Pancreas (tissue), 10 donors: ENCODE measurements around the gene IRF7. TPM values are rescaled to one million over a fixed set of nuclear protein-coding genes. Genes with fewer than 3 reads are reported as not detected.
A peak's percentile ranks its signal among the peaks of the same experiment; 100 is the strongest.
"Not testable (repeated sequence)": the region's sequence is repeated elsewhere in the genome, so short reads cannot be mapped to it uniquely, and the experiment has no call there.

Experiments
- ATAC-seq, 4 donors: fragments of 200-7000 bp; cut with Tn5 transposase; one replicate each; pipeline versions ENCODE4 v1.8.0 to v1.9.1; 2020; ENCODE audit warnings: mild to moderate bottlenecking in 4 of 4, moderate library complexity in 4 of 4
- DNase-seq, 6 donors: peaks; one replicate each; pipeline ENCODE4 v3.0.0-alpha.2; 2020
- FAIRE-seq: peaks from 2 replicates; lab custom pipeline; 2012; peaks lifted over from hg19 to GRCh38; lab: Jason Lieb, UNC
- H3K27ac ChIP-seq, 4 donors: fragments of 200-600 bp; sonication (generic); 1 replicate in 3 of 4; 2 replicates in 1 of 4; pipeline versions ENCODE4 v1.5.0 to v1.8.0; 2020
- H3K27me3 ChIP-seq, 4 donors: fragments of 200-600 bp; one replicate each; pipeline ENCODE4 v1.8.0; 2021
- H3K36me3 ChIP-seq, 3 donors: fragments of 200-600 bp; sonication (generic) in 1 of 3; one replicate each; pipeline versions ENCODE4 v1.5.0 to v1.8.0; 2020 to 2021
- H3K4me1 ChIP-seq, 3 donors: fragments of 200-600 bp; one replicate each; pipeline ENCODE4 v1.8.0; 2021
- H3K4me3 ChIP-seq, 4 donors: fragments of 200-600 bp; sonication (generic) in 2 of 4; one replicate each; pipeline versions ENCODE4 v1.5.0 to v1.8.0; 2020 to 2021
- H3K9me3 ChIP-seq, 4 donors: fragments of 200-600 bp; one replicate each; pipeline ENCODE4 v1.8.0; 2021
- WGBS, 2 donors: extraction: QIAGEN DNeasy Blood & Tissue Kit; methylation state at CpG; one replicate each; pipeline ENCODE4 v1.1.7; 2013; 5-methylcytosine and 5-hydroxymethylcytosine counted together
- intact Hi-C, 3 donors: fragments of 100-400 bp; cut with DNase I; formaldehyde crosslinking; loops; one replicate each; pipeline versions ENCODE4 v1.11.1 to v1.14.2; 2022
- polyA plus RNA-seq, 2 donors: library from polyadenylated mRNA; stranded (reverse); fragments of 200-250 nt; gene quantifications; one replicate each; pipeline ENCODE4 v1.2.3, GENCODE V29; 2013
- total RNA-seq, 6 donors: library from RNA; stranded (reverse); fragmentation: NEBNext Ultra II Directional in 4 of 6; extraction: Animal tissue kit (Norgen Biotek cat#: 25700) in 4 of 6; gene quantifications; one replicate each; pipeline versions ENCODE4 v1.2.1 to v1.2.4, GENCODE V29; 2021 to 2023
- TF ChIP-seq, protein P1 (sequence below), 4 donors: fragments of 200-600 bp; sonication (generic) in 3 of 4; IDR thresholded peaks; one replicate each; pipeline versions ENCODE4 v1.5.0 to v1.8.0; 2021; ENCODE audit warnings: antibody characterized with exemption in 4 of 4
- donor health status: healthy with polysubstance abuse.
- donor health status: DM: no; HTN: no; CAD: no; lungs with moderate emphysema.
- donor health status: DM: no; HTN: no; CAD: no.
- donor health status: control.
- donor health status: control.
- donor health status: Bipolar disorder and iron deficiency.
- donor health status: DM: yes; HTN: yes; CAD: no.
- donor health status: DM: no; HTN: no; CAD: no.
- donor health status: DM: no; HTN: no; CAD: no.
- donor health status: DM: yes; HTN: yes; CAD: no.

The IRF7 gene
- total and polyA plus RNA-seq, 8 donors = 4.0 to 36.6 (median 10.2) TPM

DNA sequence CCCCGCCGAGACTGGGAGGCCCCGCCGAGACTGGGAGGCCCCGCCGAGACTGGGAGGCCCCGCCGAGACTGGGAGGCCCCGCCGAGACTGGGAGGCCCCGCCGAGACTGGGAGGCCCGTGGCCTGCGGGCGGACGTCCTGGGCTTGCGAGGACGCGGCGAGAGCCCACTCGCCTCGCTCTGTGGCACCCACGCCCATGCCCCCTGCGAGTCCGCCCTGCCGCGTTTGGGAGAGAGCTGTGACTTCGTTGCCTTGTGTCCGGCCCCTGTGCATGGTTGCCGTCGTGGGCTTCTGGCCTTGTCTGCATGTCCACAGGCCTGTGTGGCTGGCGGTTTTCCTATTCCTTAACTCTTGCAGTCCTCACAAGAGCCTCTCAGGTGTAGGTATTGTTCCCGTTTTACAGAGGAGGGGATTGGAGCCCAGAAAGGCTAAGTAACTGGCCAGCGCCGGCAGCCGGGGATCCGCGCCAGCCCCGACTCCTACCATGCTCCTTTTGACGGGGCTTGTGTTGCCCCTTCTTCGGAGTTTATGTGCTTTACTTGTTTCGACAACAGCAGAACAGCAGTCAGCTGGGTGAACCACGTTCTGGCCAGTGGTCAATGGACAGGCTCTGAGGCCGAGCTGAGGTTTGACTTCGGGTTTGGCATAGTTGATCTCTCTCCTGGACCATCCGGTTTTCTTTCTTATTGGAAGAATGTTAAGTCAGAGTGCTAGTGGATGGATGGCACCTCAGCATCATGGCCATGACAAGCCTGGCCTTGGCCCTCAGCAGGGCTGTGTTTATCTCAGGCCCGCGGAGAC, 38.7 kb downstream of the IRF7 start:
- TF ChIP-seq, protein P1, sequence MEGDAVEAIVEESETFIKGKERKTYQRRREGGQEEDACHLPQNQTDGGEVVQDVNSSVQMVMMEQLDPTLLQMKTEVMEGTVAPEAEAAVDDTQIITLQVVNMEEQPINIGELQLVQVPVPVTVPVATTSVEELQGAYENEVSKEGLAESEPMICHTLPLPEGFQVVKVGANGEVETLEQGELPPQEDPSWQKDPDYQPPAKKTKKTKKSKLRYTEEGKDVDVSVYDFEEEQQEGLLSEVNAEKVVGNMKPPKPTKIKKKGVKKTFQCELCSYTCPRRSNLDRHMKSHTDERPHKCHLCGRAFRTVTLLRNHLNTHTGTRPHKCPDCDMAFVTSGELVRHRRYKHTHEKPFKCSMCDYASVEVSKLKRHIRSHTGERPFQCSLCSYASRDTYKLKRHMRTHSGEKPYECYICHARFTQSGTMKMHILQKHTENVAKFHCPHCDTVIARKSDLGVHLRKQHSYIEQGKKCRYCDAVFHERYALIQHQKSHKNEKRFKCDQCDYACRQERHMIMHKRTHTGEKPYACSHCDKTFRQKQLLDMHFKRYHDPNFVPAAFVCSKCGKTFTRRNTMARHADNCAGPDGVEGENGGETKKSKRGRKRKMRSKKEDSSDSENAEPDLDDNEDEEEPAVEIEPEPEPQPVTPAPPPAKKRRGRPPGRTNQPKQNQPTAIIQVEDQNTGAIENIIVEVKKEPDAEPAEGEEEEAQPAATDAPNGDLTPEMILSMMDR (IDR thresholded peaks at IDR 0.05) = no peak
- WGBS, 2 donors = 1% methylated on average over 38 to 46 of the region's 48 CpGs
- intact Hi-C loops = no loop called here
- peak overlapping the region in 3 of 4 donors; percentile 25 to 99 (median 47) for H3K27ac ChIP-seq
- no peaks in the 10 kb centered on the region for H3K36me3 ChIP-seq
- peak overlapping the region; percentile 64 to 81 (median 78) for H3K4me3 ChIP-seq
- FAIRE-seq (no peak), ATAC-seq (no peak), DNase-seq (peak in 4 of 6 donors; percentile 48 to 82 (median 62))
- no peaks in the 10 kb centered on the region for H3K9me3 ChIP-seq
- peaks cover 22 to 33% (median 28%) of the 10 kb centered on the region in 3 donors for H3K4me1 ChIP-seq
- H3K27me3 ChIP-seq = no peaks in the 10 kb centered on the region

DNA sequence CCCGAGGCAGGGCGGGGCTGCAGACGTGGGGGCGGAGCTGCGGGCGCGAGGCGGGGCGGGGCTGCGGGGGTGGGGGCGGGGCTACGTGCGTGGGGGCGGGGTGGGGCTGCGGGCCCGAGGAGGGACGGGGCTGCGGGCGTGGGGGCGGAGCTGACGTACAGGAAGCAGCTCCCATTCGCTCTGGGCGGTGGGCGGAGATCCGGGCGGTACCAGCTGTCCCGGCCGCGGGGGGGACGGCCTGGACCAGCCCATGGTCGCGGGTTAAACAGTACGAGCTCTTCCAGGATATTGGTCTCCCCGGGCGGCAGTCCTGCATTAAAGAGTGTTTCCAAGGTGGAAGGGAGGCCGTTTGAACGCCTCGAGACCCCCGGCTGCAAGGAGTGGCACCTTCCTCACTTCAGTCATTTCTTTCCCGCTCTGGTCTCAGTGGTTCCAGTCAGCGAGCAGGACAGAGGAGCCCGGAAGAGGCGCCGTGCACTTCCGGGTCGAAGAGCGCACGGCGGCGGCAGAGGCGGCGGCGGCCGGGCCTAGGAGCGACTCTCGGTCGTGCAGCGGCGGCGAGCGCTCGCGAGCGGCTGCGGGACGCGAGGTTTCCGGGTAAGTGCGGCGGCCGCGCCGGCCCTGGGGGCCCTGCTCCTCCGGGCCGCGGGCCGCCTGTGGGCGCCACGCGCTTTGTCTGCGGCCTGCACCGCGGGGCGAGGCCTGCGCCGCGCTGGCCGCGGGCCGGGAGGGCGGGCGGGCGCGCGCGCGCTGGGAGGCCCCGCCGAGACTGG, 39.6 kb downstream of the IRF7 start, which contains the start of gene PHRF1:
Gene PHRF1, plus strand, starts transcription at position 475 of the 773 bp plus-strand sequence. CDS start 5,043 bp downstream, outside the sequence.
- 0% methylated on average over 55 to 87 of the region's 99 CpGs for WGBS, 2 donors
- Histone ChIP-seq H3K4me1 (peaks cover 22 to 33% (median 28%) of the 10 kb centered on the region in 3 donors), H3K9me3 (no peaks in the 10 kb centered on the region), H3K27ac (peak within 1 kb of the TSS; percentile 94 to 99 (median 95)), H3K4me3 (peak within 1 kb of the TSS; percentile 64 to 81 (median 78)), H3K36me3 (no peaks in the 10 kb centered on the region), H3K27me3 (no peaks in the 10 kb centered on the region)
- DNase-seq (peak; percentile 95 to 99 (median 96)), FAIRE-seq (no peak), ATAC-seq (peak; percentile 88 to 95 (median 92))
- TF ChIP-seq, protein P1 (IDR thresholded peaks at IDR 0.05) = no peak
- intact Hi-C loops = no loop called here

DNA sequence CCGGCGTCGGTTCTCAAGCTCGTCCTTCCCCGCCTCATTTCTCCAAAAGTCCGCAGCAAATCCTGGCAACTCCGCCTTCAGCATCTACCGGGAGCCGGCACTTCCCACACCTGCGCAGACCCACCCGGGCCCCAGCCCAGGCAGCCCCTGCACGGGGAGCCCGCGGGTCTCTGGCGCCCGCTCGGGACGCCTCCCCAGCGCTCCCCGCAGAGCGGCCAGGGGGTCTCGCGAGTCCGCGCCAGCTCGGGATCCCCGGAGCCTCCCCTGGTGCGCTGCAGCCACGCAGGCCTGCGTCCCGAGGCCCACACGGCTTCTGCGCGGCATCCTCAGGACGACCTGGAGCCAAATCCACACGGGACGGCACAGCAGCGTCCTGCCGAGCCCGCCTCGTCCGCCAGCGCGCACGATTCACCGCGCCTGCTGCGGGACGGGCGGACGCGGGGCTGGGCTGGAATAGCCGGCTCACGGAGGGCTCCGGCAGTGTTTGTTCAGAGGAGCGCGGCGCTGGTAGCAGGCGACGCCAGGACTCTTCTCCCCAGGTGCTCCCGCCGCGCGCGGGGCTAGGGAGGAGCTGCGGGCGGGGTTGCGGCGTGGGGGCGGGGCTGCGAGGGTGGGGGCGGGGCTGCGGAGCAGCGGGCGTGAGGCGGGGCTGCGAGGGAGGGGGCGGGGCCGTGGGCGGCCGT, 40.3 kb downstream of the IRF7 start:
- Histone ChIP-seq H3K27me3 (no peaks in the 10 kb centered on the region), H3K4me1 (peaks cover 22 to 31% (median 26%) of the 10 kb centered on the region in 3 donors), H3K4me3 (peak overlapping the region; percentile 55 to 79 (median 68)), H3K27ac (peak overlapping the region; percentile 49 to 63 (median 54)), H3K9me3 (no peaks in the 10 kb centered on the region), H3K36me3 (no peaks in the 10 kb centered on the region)
- TF ChIP-seq, protein P1 (IDR thresholded peaks at IDR 0.05) = no peak
- 1 to 2% methylated on average over 51 to 72 of the region's 81 CpGs for WGBS, 2 donors
- intact Hi-C loops = no loop called here
- FAIRE-seq = no peak
- ATAC-seq = peak; percentile 2 to 78 (median 64)
- peak; percentile 61 to 92 (median 72) for DNase-seq

DNA sequence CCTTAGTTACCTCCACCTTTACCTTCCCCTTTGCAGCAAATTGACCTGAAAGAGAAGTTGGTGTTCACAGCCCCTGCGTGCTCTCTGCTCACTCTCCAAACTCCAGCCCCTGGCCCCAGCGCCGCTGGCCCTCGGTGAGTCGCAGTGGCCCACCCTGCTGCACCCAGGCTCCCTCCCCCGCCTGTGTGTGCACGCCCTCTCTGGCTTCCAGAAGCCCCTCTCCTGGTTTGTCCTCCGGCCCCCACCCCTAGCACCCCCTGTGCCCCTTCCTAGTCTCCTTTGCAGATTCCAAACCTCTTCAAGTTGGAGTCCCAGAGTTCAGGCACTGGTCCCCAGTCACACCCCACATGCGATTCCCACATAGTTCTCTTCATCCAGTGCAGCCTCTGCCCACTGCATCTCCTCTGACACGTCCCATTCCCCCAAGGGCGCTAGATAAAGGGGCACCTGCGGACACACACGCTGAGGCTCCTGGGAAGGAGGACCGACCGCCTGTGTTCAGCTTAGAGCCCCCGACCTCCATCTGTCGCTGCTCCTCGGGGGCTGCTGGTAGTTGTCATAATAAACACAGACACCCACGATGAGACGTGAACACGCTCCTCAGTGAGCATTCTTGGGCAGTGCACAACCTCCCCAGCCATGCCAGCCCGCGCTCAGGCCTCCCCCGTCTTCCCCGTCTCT, 41.0 kb downstream of the IRF7 start:
- TF ChIP-seq, protein P1 (IDR thresholded peaks at IDR 0.05) = no peak

DNA sequence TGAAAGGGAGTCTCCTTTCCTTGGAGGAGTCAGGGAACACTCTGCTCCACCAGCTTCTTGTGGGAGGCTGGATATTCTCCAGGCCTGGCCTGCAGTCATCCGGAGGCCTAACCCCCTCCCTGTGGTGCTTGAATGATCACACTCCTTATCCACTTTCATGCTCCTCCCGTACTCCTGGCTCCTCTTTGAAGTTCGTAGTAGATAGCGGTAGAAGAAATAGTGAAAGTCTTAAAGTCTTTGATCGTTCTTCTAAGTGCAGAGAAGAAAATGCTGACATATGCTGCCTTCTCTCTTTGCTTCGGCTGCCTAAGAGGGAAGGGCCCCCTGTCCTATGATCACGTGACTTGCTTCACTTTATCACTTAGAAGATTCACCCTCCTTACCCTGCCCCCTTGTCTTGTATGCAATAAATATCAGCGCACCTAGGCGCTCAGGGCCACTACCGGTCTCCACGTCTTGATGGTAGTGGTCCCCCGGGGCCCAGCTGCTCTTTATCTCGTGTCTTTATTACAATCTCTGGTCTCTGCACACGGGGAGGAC, 41.6 kb downstream of the IRF7 start:
- H3K27ac ChIP-seq, H3K9me3 ChIP-seq, H3K4me3 ChIP-seq, intact Hi-C loops, H3K27me3 ChIP-seq, ATAC-seq, FAIRE-seq, H3K36me3 ChIP-seq: not testable (repeated sequence)
- peak in 1 of 6 donors; percentile 17 for DNase-seq
- WGBS, 2 donors = 69 to 75% methylated on average over 14 of the region's 14 CpGs
- peaks cover 13 to 21% (median 17%) of the 10 kb centered on the region in 3 donors for H3K4me1 ChIP-seq

More for the DNA sequence above, 41.0 kb downstream of the IRF7 start:
- intact Hi-C loops = no loop called here
- DNase-seq (peak in 2 of 6 donors; percentile 58 to 71), ATAC-seq (no peak), FAIRE-seq (no peak)
- WGBS, 2 donors = 32 to 33% methylated on average over 25 of the region's 25 CpGs
- H3K4me1 ChIP-seq = peaks cover 20 to 24% (median 21%) of the 10 kb centered on the region in 3 donors
- H3K4me3 ChIP-seq = peak overlapping the region in 3 of 4 donors; percentile 65 to 79 (median 70)
- H3K27me3 ChIP-seq = no peaks in the 10 kb centered on the region
- H3K27ac ChIP-seq = peak overlapping the region in 1 of 4 donors; percentile 63
- H3K36me3 ChIP-seq = no peaks in the 10 kb centered on the region
- no peaks in the 10 kb centered on the region for H3K9me3 ChIP-seq
